ENCODE results near the gene RGS2. TPM values are rescaled to one million over a fixed set of nuclear protein-coding genes. Genes with fewer than 3 reads are reported as not detected.

Gene RGS2
- total RNA-seq, 4 donors from 2014 or later, result 9.1 to 39.0 (median 17.8) TPM

DNA sequence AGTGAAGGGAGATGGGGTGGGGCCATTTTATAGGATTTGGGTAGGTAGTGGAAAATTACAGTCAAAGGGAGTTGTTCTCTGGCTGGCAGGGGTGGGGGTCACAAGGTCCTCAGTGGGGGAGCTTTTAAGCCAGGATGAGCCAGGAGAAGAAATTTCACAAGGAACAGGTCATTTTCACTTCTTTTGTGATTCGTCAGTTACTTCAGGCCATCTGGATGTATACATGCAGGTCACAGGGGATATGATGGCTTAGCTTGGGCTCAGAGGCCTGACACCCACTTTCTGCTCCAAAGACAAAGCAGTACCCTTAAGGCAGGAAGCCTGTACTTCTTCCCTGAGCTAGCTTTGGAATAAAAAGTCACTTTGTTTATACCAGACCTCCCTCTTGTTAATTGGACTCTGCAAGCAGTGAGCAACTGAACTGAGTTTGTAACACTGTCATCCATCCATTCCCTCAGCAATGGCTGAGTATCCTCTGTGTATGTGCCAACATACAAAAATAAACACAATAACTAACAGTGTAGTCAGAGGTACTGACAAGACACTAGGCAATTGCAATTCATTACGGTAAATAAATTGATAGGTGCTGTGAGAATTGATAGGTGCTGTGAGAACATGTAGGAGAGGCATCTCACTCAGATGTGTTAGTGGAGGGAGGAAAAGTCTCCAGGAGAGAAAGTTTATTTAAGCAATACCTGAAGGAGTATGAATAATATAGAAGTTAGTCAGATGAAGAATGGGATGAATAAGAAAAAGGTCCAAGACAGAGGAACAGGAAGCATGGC, 14.7 kb upstream of the RGS2 start:
- WGBS, 2 donors, result 87 to 97% methylated on average over 2 of the region's 2 CpGs
- no peaks in the 10 kb centered on the region for H3K9me3 ChIP-seq
- H3K27me3 ChIP-seq, result no peaks in the 10 kb centered on the region
- DNase-seq, result no peak
- H3K4me1 ChIP-seq, result no peaks in the 10 kb centered on the region
- H3K27ac ChIP-seq, result no peak overlapping the region
- TF ChIP-seq, protein P1, sequence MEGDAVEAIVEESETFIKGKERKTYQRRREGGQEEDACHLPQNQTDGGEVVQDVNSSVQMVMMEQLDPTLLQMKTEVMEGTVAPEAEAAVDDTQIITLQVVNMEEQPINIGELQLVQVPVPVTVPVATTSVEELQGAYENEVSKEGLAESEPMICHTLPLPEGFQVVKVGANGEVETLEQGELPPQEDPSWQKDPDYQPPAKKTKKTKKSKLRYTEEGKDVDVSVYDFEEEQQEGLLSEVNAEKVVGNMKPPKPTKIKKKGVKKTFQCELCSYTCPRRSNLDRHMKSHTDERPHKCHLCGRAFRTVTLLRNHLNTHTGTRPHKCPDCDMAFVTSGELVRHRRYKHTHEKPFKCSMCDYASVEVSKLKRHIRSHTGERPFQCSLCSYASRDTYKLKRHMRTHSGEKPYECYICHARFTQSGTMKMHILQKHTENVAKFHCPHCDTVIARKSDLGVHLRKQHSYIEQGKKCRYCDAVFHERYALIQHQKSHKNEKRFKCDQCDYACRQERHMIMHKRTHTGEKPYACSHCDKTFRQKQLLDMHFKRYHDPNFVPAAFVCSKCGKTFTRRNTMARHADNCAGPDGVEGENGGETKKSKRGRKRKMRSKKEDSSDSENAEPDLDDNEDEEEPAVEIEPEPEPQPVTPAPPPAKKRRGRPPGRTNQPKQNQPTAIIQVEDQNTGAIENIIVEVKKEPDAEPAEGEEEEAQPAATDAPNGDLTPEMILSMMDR (IDR thresholded peaks at IDR 0.05), result no peak
- TF ChIP-seq POLR2A (IDR thresholded peaks at IDR 0.05), result no peak
- no peaks in the 10 kb centered on the region for H3K36me3 ChIP-seq
- intact Hi-C loops (cut with DNase I), result no loop called here
- no peak overlapping the region for H3K4me3 ChIP-seq (replicated peaks in 1 of 3)

DNA sequence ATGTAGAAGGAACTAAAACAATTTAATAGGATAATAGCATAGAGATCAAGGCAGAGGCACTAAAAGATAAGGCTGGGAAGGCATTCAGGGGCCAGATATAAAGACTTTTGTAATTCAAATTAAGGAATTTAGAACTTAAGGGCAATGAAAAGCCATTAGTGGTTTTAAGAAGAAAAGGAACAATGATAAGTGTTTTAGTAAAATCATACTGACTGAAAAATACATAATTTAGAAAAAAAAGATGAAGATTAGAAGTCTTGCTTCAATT, 14.1 kb upstream of the RGS2 start:
- Histone ChIP-seq H3K36me3 (no peaks in the 10 kb centered on the region), H3K9me3 (no peaks in the 10 kb centered on the region), H3K4me1 (no peaks in the 10 kb centered on the region), H3K27ac (no peak overlapping the region), H3K4me3 (replicated peaks in 1 of 3) (no peak overlapping the region), H3K27me3 (no peaks in the 10 kb centered on the region)
- TF ChIP-seq POLR2A (IDR thresholded peaks at IDR 0.05), result no peak
- TF ChIP-seq, protein P1 (IDR thresholded peaks at IDR 0.05), result no peak
- intact Hi-C loops (cut with DNase I), result no loop called here
- no peak for DNase-seq

DNA sequence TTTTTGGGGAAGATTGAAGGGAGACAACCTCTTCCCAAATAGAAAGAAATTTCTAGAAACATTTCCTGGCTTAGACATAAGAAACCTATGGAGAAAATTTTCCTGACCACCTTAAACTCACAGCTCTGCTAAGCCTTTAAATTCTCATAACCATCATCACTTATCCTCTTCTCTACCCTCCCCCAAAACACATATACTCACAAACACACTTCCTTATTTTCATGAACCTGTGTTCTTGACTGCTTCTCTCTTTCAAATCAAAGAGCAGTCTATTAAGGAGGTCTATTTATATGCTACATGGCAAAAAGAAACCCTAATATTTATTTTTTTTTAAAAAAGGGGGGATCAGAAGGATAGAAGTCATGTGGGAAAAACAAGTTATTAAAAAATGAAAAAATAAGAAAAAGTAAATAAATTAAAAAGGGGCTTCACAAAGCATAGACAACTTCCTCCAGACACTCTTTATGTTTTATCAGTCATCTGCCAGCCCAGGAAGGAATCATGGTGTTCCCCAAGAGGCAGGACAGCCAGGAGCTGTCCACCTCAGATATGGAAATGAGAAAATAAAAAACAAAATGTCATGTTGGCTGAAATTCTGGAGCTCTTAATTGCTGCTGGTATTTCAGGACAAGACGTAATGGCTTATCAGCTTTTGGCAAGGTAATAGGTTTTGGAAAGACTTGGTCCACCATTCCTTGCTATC, 12.8 kb upstream of the RGS2 start:
- Histone ChIP-seq H3K4me1 (no peaks in the 10 kb centered on the region), H3K9me3 (no peaks in the 10 kb centered on the region), H3K27me3 (no peaks in the 10 kb centered on the region), H3K36me3 (no peaks in the 10 kb centered on the region), H3K4me3 (replicated peaks in 1 of 3) (no peak overlapping the region), H3K27ac (no peak overlapping the region)
- no peak for DNase-seq
- no peak for TF ChIP-seq POLR2A (IDR thresholded peaks at IDR 0.05)
- TF ChIP-seq, protein P1 (IDR thresholded peaks at IDR 0.05), result no peak
- 89 to 90% methylated on average over 1 of the region's 1 CpG for WGBS, 2 donors
- intact Hi-C loops (cut with DNase I), result no loop called here

DNA sequence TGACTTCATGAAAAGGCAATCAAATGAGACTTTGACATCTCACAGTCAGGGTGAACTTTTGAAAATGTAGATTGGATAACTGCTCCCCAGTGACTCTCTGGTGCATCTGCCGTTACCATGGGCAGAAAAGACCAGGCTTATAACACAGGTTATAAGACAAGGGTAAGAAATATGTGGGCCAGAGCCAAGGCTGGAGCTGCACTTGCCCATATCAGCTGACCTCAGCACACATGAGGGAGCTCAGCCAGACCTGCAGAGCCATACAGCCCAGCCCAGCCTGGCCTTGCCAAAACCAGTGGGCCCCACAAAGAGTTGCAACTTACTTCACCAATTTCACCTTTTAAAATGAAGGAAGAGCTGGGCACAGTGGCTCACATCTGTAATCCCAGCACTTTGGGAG, 11.7 kb upstream of the RGS2 start:
- H3K36me3 ChIP-seq, result no peaks in the 10 kb centered on the region
- no peaks in the 10 kb centered on the region for H3K27me3 ChIP-seq
- intact Hi-C loops (cut with DNase I), result no loop called here
- H3K9me3 ChIP-seq, result no peaks in the 10 kb centered on the region
- no peak for DNase-seq
- no peaks in the 10 kb centered on the region for H3K4me1 ChIP-seq
- TF ChIP-seq, protein P1 (IDR thresholded peaks at IDR 0.05), result no peak
- H3K27ac ChIP-seq, result no peak overlapping the region
- H3K4me3 ChIP-seq (replicated peaks in 1 of 3), result no peak overlapping the region
- WGBS, 2 donors, result 88 to 93% methylated on average over 1 of the region's 1 CpG

DNA sequence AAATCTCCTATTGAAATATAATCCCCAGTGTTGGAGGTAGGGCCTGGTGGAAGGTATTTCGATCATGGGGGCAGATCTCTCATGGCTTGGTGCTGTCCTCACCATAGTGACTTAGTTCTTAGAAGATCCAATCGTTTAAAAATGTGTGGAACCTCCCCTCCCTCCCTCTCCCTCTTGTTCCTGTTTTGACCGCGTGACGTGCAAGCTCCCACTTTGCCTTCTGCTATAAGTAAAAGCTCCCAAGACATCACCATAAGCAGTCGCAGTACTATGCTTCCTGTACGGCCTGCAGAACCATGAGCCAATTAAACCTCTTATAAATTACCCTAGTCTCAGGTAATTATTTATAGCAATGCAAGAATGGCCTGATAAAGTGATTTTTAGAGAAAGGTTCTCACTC, 10.9 kb upstream of the RGS2 start:
- H3K27ac ChIP-seq, result no peak overlapping the region
- no peaks in the 10 kb centered on the region for H3K4me1 ChIP-seq
- no peaks in the 10 kb centered on the region for H3K36me3 ChIP-seq
- WGBS, 2 donors, result 80 to 88% methylated on average over 7 of the region's 7 CpGs
- no peaks in the 10 kb centered on the region for H3K9me3 ChIP-seq
- H3K4me3 ChIP-seq (replicated peaks in 1 of 3), result no peak overlapping the region
- no peak for DNase-seq
- no peaks in the 10 kb centered on the region for H3K27me3 ChIP-seq
- intact Hi-C loops (cut with DNase I), result no loop called here
- TF ChIP-seq, protein P1 (IDR thresholded peaks at IDR 0.05), result no peak
- no peak for TF ChIP-seq POLR2A (IDR thresholded peaks at IDR 0.05)

All from thyroid gland (tissue), 4 donors.